HS-5 (cell line): ENCODE measurements around the gene RAPGEF1.

ENCODE experiments used
- DNase-seq: peaks from one replicate; pipeline ENCODE4 v3.0.0-alpha.2; 2012; ENCODE audit warnings: low read depth

The RAPGEF1 gene

GRCh38 chr9:131528186-131528585 is 211.7 kb downstream of the RAPGEF1 start:
- no peak for DNase-seq
